Renal pelvis (tissue), 4 donors: ENCODE data around the gene COG8. TPM values are rescaled to one million over a fixed set of nuclear protein-coding genes. Genes with fewer than 3 reads are reported as not detected.

Experiments
- DNase-seq: peaks from one replicate; pipeline ENCODE4 v3.0.0-alpha.2; 2013
- polyA plus RNA-seq, 3 donors: library from polyadenylated mRNA; unstranded; fragments of 120-200 nt; gene quantifications; one replicate each; pipeline ENCODE4 v1.2.1, GENCODE V29; 2013; ENCODE audit not compliant: insufficient read length in 3 of 3

COG8 gene
- polyA plus RNA-seq, 3 donors = 32.3 to 43.1 (median 41.7) TPM

DNA sequence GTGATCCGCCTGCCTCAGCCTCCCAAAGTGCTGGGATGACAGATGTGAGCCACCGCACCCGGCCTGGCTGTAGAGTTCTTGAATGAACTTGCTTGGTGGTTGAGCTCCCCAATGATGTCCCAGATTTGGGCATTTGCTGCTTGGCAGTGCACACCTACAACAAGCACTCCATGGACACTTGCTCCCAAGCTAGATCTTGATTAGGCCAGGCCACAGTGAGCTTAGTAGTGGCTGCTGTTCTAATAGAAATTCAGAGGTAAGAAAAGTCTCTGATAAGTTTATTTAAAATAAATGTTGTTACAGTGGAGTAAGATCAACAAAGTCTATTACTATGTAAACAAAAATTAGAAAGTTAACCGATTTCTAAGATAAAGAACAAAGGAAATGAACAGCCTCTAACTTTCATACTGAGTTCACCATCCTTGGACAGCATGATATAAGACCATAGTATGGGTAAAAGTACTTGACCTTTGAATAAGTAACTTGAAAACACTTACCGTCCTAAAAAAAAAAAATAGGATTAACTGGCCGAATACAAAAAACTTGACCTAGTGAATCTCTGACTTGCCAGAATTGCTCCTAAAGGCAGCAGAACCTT lies 11.3 kb upstream of the COG8 start:
- no peak for DNase-seq

DNA sequence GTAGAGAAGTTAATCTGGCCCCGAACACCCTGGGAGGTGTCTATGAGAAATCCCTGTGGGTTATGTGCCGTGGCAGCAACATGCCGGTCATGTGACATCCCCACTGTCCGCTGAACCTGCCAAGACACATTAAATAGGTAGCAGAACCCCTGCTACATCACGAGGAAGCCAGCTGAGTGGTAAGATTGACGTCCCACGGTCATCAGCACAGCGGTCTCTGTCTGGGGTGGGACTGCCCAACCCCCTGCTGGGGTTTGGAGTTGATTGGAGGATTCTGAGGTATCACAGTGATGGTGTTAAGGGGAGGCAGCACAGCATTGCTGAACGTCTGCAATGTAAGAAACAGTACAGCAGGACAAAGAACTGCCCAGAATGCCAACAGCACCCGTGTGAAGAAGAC lies 10.2 kb upstream of the COG8 start:
- no peak for DNase-seq

DNA sequence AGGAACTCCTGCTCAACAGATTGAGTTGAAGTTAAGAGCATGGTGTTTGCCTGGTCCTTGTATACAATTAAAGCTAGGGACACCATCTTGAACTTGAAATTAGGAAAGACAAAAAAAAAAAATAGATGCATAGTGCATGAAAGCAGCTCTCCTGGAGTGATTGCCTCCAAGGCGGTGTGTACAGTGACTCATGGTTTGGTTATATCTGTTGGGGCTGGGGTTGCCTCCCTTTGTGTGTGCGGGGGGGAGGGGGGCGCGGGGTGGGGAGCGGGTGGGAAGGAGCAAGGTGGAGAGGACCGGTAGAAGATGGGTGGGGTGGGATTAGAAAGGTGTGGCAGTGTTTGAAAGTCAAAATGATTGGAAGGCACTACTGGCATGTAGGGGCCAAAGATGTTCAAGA lies 8.9 kb upstream of the COG8 start:
- no peak for DNase-seq

- DNase-seq = no peak
Measured at GRCh38 chr16:69346683-69347082, 7.3 kb upstream of the COG8 start.

DNA sequence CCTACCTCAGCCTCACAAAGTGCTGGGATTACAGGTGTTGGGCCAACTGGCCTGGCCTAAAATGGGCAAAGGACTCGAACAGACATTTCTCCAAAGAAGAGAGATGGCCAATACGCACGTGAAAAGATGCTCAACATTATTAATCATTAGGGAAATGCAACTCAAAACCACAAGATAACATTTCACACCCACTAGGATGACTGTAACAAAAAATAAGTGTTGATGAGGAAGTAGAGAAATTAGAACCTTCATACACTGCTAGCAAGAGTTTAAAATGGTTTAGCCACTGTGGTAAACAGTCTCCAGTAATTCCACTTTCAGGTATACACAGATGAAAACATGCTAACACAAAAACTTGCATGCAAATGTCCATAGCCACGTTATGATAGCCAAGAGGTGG lies 6.6 kb upstream of the COG8 start:
- no peak for DNase-seq

GRCh38 chr16:69344171-69344570 lies 4.8 kb upstream of the COG8 start:
- DNase-seq = no peak

GRCh38 chr16:69340095-69340644 lies 806 bp upstream of the COG8 start:
- DNase-seq = no peak

DNA sequence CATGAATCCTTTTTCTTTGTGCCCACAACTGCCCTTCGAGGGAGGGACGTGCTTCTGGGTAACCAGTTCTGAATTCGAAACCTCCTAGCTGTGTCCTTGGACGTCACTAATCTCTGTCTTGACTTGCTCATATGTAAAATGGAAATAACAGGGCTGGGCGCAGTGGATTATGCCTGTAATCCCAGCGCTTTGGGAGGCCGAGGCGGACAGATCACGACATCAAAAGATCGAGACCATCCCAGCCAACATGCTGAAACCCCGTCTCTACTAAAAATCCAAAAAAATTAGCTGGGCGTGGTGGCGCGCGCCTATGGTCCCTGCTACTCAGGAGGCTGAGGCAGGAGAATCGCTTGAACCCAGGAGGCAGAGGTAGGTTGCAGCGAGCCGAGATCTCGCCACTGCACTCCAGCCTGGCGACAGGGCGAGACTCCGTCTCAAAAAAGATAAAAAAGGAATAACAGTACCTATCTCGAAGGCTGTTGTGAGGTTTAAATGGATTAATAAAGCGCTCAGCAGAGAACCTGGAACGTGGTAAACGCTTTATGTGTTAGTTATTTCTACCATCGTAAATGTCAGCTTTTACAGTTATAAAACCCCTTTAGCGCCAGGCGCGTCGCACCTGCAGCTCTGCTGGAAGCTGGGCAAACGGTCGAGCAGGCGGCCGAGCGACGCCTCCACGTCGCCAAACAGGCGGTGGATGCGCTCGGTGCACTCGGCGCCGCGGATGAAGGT lies 641 bp downstream of the COG8 start:
- no peak for DNase-seq

DNA sequence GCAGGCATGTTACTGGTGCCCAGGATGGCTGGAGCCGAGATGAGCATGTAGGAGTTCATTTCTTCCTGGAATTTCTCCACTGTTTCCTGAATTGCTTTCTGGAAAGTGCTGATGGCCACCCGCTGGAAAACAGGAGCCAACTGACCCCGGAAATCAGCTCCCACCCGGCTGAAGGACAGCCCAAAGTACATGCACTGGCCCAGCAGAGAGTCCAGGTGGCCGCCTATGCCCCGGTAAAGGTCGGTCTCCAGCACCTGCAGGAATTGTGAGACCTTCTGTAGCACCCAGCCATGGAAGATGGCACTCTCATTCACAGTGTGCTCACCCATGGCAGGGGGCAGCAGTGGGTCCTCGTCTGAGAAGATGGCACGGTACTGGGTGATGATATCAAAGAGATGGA lies 4.7 kb downstream of the COG8 start:
- no peak for DNase-seq

GRCh38 chr16:69330286-69331109 lies 8.9 kb downstream of the COG8 start, which contains the start of gene PDF:
TSS of gene PDF (minus strand) at chr16:69330588. CDS start at chr16:69330570, 18 bp downstream.
- DNase-seq = peak; percentile 92

GRCh38 chr16:69329369-69330285 lies 9.7 kb downstream of the COG8 start:
- DNase-seq = no peak

DNA sequence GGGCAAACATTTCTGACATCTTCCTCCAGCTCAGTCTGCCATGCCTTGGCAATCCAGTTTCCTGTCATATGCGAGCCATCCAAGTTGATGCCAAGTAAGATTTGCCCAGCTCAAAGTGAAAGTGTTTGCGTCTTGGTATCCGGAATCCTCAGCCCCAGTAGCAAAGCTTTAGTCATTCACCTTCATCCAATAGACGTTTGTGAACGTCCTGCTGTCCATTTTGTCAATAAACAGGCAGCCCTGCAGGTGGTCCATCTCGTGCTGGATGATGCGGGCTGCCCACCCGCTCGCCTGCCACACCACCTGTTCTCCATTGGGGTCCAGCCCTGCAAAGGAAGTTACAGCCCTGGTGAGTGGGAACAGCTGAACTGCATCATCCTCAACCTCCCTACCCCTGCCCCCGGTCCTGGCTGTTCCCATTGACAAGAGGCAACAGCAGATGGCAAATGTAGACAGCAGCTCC lies 10.5 kb downstream of the COG8 start:
- no peak for DNase-seq

DNA sequence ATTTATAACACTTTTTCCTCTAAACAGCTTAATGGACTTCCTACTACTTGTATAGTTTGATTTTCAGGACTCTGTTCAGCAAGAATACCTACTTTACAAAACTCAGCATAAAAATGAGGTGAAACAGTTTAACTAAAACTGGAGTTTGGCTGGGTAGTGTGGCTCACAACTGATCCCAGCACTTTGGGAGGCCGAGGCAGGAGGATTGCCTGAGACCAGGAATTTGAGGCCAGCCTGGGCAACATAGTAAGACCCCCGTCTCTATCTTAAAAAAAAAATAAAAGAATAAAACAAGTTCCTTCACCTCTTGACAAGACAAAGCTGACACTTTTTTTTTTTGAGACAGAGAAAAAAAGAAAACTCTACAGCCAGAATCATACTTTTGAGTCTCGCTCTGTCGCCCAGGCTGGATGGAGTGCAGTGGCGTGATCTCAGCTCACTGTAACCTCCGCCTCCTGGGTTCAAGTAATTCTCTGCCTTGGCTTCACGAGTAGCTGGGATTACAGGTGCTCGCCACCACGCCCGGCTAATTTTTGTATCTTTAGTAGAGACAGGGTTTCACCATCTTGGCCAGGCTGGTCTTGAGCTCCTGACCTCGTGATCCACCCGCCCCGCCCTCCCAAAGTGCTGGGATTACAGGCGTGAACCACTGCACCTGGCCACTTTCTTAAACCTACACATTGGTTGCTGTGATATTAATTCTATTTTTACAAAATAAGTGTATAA lies 11.6 kb downstream of the COG8 start:
- DNase-seq = no peak

DNA sequence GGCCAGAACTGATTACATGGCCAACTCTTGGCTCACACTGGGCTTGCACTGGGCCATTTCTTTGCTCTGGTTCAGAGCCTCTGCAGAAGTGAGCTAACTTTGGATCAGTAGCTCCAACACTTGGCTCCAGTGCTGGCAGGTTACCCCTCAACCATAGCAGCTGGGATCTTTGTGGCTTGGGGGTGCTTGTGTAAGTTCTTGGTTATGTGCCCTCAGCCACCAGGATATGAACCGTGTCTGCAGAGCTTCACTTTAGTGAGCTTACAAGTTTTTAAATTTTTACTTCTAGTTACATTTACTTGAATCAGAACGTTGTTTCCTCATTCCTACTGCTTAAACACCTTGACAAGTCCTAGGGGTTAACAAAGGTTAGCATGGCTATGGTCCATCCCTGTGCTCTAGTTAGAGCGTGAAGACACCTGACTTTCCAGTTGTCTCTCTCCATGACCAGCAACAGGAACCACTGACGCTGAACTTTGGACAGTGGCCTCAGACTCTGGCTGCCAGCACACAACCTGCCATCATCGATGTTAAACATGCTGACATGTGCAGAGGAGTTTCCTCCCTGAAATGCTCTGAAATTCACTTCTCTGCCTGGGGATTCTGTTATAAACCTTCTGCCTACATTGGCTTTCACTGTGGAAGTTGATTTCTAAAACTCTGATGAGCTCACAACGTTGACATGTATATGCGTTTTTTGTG lies 13.0 kb downstream of the COG8 start:
- DNase-seq = no peak

GRCh38 chr16:69325784-69326171 lies 13.6 kb downstream of the COG8 start:
- DNase-seq = no peak

- no peak for DNase-seq
Measured at GRCh38 chr16:69324585-69325253, 14.6 kb downstream of the COG8 start.

GRCh38 chr16:69324013-69324531 lies 15.3 kb downstream of the COG8 start:
- no peak for DNase-seq

DNA sequence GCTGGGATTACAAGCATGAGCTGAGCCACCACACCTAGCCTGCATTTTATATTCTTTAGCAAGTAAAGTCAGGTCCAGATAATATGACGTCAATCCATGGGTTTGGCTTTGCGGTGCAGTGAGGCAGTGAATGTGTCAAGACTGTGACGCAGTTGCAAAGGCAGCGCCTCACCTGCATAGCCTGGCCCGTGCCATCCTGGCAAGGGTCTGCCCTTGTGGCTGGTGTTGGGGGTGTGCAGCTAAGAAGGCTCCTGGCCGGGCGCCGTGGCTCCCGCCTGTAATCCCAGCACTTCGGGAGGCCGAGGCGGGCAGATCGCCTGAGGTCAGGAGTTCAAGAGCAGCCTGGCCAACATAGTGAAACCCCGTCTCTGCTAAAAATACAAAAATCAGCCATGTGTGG lies 15.9 kb downstream of the COG8 start:
- DNase-seq = no peak

DNA sequence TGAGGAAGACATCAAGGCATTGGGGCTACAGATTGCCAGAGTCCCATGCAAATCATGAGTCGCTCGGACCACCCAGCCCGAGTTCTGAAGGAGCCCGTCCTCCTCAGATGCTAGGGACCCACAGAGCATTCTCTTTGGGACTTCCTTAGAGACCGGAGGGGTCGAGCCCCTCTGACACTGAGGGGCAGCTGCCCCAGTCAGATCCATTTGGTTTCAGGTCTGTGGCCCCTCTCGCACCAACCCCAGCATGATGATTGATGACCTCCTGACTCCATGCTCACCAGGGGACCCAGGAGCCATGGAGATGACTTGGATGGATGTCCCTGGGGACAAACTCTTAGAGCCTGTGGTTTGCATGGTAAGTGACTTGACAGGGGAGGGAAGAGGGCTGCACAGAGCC lies 17.0 kb downstream of the COG8 start:
- DNase-seq = no peak
